K562 (cell line): Measurements from ENCODE around the gene SERPINF2. TPM values are rescaled to one million over a fixed set of nuclear protein-coding genes. Genes with fewer than 3 reads are reported as not detected.

ENCODE experiments used
- EGR1 ChIP-seq: fragments of 450-650 bp; conservative IDR thresholded peaks from 2 replicates; pipeline ENCODE4 v1.6.1; 2017; ENCODE audit warnings: mild to moderate bottlenecking
- FOSL1 ChIP-seq: fragments of 200-800 bp; sonication (Bioruptor generic); conservative IDR thresholded peaks from 2 replicates; pipeline ENCODE4 v1.6.1; 2016; ENCODE audit warnings: missing genetic modification characterization, missing compliant biosample characterization
- FOXK1 ChIP-seq: sonication (generic); formaldehyde crosslinking; IDR thresholded peaks from 2 replicates; pipeline ENCODE4 v1.8.0; 2022; ENCODE audit warnings: missing genetic modification reagents, mild to moderate bottlenecking, borderline replicate concordance
- FOXM1 ChIP-seq, 2 experiments: fragments of 450-650 bp in 1 of 2; sonication (generic) in 1 of 2; formaldehyde crosslinking in 1 of 2; IDR thresholded peaks; 2 replicates each; pipeline versions ENCODE4 v1.6.1 to v1.9.0; 2017 to 2022; ENCODE audit warnings: low read depth in 2 of 2, mild to moderate bottlenecking in 2 of 2, missing genetic modification reagents in 1 of 2, moderate library complexity in 1 of 2
- KLF16 ChIP-seq: IDR thresholded peaks from 2 replicates; pipeline ENCODE4 v1.6.1; 2016; ENCODE audit warnings: antibody characterized with exemption
- MAFG ChIP-seq: fragments of 450-650 bp; conservative IDR thresholded peaks from 2 replicates; pipeline ENCODE4 v1.6.1; 2016; ENCODE audit warnings: missing genetic modification characterization, missing compliant biosample characterization
- NCOR1 ChIP-seq: fragments of 450-650 bp; IDR thresholded peaks from 2 replicates; pipeline ENCODE4 v1.6.1; 2016; ENCODE audit warnings: mild to moderate bottlenecking, moderate library complexity
- SIN3A ChIP-seq, 2 experiments: fragments of 150-350 bp in 1 of 2; IDR thresholded peaks; 2 replicates each; pipeline ENCODE4 v1.6.1; 2011 to 2016; ENCODE audit warnings: borderline replicate concordance in 2 of 2, low read depth in 2 of 2, low read length in 2 of 2, mild to moderate bottlenecking in 2 of 2, moderate library complexity in 2 of 2; ENCODE audit not compliant: control insufficient read depth in 1 of 2
- SPI1 ChIP-seq: IDR thresholded peaks from 2 replicates; pipeline ENCODE4 v1.6.1; 2011; ENCODE audit warnings: low read depth, low read length, control low read depth, borderline replicate concordance
- TBP ChIP-seq: optimal IDR thresholded peaks from 2 replicates; pipeline ENCODE3; 2011; ENCODE audit warnings: low read depth, low read length, improper control_type of control experiment
- USF1 ChIP-seq: sonication (generic); formaldehyde crosslinking; IDR thresholded peaks from 2 replicates; pipeline ENCODE4 v1.9.0; 2022; ENCODE audit warnings: mild to moderate bottlenecking, missing genetic modification reagents
- ZBTB1 ChIP-seq: sonication (generic); formaldehyde crosslinking; IDR thresholded peaks from 2 replicates; pipeline ENCODE4 v1.8.1; 2023; ENCODE audit warnings: missing genetic modification reagents, low read depth, mild to moderate bottlenecking, borderline replicate concordance
- ZNF644 ChIP-seq: fragments of 200-800 bp; sonication (Bioruptor generic); IDR thresholded peaks from 2 replicates; pipeline ENCODE4 v1.6.1; 2016; ENCODE audit warnings: low read depth, missing genetic modification characterization, missing compliant biosample characterization
- ZNF766 ChIP-seq: fragments of 200-800 bp; sonication (Bioruptor generic); conservative IDR thresholded peaks from 2 replicates; pipeline ENCODE4 v1.6.1; 2016; ENCODE audit warnings: missing genetic modification characterization, missing compliant biosample characterization
- polyA plus RNA-seq, 8 experiments: library from polyadenylated mRNA; depleted of rRNA in 4 of 8; stranded (reverse) in 5 of 8; unstranded in 3 of 8; fragments of >200 nt; fragmentation: Nextera tagmentation in 2 of 8; fragmentation: Illumina TruSeq in 1 of 8; extraction: Ambion mirVana in 2 of 8; extraction: Trizol in 1 of 8; gene quantifications; 2 replicates each; pipeline versions ENCODE4 v1.2.1 to v1.2.3, GENCODE V29; 2011 to 2014; ENCODE audit warnings: inconsistent platforms in 1 of 8, missing spikeins in 1 of 8
- total RNA-seq, 7 experiments: library from RNA; depleted of rRNA in 6 of 7; stranded (reverse); fragments of >200 nt in 6 of 7; fragmentation: Illumina TruSeq in 2 of 7; extraction: Trizol in 2 of 7; gene quantifications; 2 replicates each; pipeline versions ENCODE4 v1.2.1 to v1.2.3, GENCODE V29; 2011 to 2021; ENCODE audit warnings: low replicate concordance in 1 of 7
- TF ChIP-seq, protein P1 (sequence below): fragments of 450-650 bp; IDR thresholded peaks from 2 replicates; pipeline ENCODE4 v1.6.1; 2016; ENCODE audit warnings: borderline replicate concordance
- TF ChIP-seq, protein P2 (sequence below): sonication (generic); formaldehyde crosslinking; IDR thresholded peaks from 2 replicates; pipeline ENCODE4 v1.8.0; 2022; ENCODE audit warnings: mild to moderate bottlenecking, missing genetic modification reagents
- TF ChIP-seq, protein P3 (sequence below): fragments of 450-650 bp; formaldehyde crosslinking; IDR thresholded peaks from 2 replicates; pipeline ENCODE4 v1.4.0; 2020; ENCODE audit warnings: mild to moderate bottlenecking, moderate library complexity
- TF ChIP-seq, protein P4 (sequence below), 3 experiments: IDR thresholded peaks in 2 of 3; conservative IDR thresholded peaks in 1 of 3; 2 replicates each; pipeline ENCODE4 v1.5.1; 2011 to 2012; ENCODE audit warnings: low read length in 3 of 3, mild to moderate bottlenecking in 3 of 3, control low read depth in 2 of 3, improper control_type of control experiment in 1 of 3, inconsistent platforms in 1 of 3, low read depth in 1 of 3, mixed read lengths in 1 of 3, moderate library complexity in 1 of 3; ENCODE audit not compliant: insufficient read depth in 2 of 3

SERPINF2 gene
- total and polyA plus RNA-seq, 9 of the 15 experiments (the other 6 are each of a cell fraction or from before 2014, with no cell fraction given) = 0.22 TPM; not detected in 8

DNA sequence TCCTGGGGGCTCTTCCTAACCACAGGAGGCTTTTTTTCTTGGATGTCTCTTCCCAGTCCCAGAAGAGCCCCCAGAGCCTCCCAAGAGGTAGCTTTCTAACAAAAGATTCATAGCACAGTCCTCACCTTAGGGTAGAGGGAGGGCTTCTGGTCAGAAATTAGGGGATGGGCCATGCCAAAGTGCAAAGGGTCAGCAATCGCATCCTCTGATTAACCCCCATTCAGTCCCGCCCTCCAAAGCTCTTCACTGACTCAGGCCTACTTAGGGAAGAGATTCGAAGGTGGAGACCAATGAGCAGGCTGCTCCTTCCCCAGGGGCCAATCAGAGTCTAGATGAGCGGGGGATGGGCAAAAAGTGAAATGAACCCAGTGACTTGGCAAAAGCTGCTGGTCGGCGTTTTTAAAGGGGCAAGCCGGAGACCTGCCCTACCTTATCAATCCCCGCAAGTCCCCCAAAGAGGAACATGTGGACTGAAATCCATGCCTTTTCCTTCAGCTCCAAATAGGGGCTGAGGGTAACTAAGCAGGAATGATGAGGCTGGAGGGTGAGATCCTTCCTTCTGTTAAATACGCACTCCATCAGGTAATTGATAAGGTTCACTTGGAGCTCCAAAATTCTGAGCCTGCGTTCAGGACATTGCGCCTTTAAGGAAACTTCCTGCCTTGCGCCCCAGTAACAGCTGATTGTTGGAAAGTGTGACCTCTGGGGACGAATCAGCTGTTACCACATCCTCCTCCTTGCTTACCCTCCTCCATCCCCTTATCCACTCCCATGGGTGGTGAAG is 25.6 kb upstream of the SERPINF2 start (continued):
- TF ChIP-seq FOXM1 (IDR thresholded peaks at IDR 0.05; ENCODE audit: low read depth) (peak; percentile 90), FOXM1 (CRISPR knock-in tag; IDR thresholded peaks at IDR 0.05; ENCODE audit: low read depth) (no peak), ZBTB1 (CRISPR knock-in tag) (no peak), FOSL1 (peak; percentile 77), NCOR1 (peak; percentile 52), USF1 (CRISPR knock-in tag) (peak; percentile 72), SIN3A (IDR thresholded peaks at IDR 0.05; ENCODE audit: borderline replicate concordance in 2 of 2, control insufficient read depth in 1 of 2, low read depth in 2 of 2, low read length in 2 of 2) (peak; percentile 65 to 93; a peak in 3 of 4 replicates), EGR1 (no peak), SPI1 (no peak), KLF16 (peak; percentile 48; the same call in 1 of the 2 replicates), MAFG (peak; percentile 92), FOXK1 (CRISPR knock-in tag) (no peak), TBP (peak; percentile 25), ZNF644 (tag) (no peak), ZNF766 (CRISPR knock-in tag) (0 out of 2 replicates have a peak, but pooled peaks have one; percentile 79)
- TF ChIP-seq, protein P1, sequence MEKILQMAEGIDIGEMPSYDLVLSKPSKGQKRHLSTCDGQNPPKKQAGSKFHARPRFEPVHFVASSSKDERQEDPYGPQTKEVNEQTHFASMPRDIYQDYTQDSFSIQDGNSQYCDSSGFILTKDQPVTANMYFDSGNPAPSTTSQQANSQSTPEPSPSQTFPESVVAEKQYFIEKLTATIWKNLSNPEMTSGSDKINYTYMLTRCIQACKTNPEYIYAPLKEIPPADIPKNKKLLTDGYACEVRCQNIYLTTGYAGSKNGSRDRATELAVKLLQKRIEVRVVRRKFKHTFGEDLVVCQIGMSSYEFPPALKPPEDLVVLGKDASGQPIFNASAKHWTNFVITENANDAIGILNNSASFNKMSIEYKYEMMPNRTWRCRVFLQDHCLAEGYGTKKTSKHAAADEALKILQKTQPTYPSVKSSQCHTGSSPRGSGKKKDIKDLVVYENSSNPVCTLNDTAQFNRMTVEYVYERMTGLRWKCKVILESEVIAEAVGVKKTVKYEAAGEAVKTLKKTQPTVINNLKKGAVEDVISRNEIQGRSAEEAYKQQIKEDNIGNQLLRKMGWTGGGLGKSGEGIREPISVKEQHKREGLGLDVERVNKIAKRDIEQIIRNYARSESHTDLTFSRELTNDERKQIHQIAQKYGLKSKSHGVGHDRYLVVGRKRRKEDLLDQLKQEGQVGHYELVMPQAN = peak; percentile 77
- TF ChIP-seq, protein P2, sequence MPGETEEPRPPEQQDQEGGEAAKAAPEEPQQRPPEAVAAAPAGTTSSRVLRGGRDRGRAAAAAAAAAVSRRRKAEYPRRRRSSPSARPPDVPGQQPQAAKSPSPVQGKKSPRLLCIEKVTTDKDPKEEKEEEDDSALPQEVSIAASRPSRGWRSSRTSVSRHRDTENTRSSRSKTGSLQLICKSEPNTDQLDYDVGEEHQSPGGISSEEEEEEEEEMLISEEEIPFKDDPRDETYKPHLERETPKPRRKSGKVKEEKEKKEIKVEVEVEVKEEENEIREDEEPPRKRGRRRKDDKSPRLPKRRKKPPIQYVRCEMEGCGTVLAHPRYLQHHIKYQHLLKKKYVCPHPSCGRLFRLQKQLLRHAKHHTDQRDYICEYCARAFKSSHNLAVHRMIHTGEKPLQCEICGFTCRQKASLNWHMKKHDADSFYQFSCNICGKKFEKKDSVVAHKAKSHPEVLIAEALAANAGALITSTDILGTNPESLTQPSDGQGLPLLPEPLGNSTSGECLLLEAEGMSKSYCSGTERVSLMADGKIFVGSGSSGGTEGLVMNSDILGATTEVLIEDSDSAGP (CRISPR knock-in tag) = peak; percentile 98
- TF ChIP-seq, protein P3, sequence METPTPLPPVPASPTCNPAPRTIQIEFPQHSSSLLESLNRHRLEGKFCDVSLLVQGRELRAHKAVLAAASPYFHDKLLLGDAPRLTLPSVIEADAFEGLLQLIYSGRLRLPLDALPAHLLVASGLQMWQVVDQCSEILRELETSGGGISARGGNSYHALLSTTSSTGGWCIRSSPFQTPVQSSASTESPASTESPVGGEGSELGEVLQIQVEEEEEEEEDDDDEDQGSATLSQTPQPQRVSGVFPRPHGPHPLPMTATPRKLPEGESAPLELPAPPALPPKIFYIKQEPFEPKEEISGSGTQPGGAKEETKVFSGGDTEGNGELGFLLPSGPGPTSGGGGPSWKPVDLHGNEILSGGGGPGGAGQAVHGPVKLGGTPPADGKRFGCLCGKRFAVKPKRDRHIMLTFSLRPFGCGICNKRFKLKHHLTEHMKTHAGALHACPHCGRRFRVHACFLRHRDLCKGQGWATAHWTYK = no peak
- TF ChIP-seq, protein P4, sequence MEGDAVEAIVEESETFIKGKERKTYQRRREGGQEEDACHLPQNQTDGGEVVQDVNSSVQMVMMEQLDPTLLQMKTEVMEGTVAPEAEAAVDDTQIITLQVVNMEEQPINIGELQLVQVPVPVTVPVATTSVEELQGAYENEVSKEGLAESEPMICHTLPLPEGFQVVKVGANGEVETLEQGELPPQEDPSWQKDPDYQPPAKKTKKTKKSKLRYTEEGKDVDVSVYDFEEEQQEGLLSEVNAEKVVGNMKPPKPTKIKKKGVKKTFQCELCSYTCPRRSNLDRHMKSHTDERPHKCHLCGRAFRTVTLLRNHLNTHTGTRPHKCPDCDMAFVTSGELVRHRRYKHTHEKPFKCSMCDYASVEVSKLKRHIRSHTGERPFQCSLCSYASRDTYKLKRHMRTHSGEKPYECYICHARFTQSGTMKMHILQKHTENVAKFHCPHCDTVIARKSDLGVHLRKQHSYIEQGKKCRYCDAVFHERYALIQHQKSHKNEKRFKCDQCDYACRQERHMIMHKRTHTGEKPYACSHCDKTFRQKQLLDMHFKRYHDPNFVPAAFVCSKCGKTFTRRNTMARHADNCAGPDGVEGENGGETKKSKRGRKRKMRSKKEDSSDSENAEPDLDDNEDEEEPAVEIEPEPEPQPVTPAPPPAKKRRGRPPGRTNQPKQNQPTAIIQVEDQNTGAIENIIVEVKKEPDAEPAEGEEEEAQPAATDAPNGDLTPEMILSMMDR (IDR thresholded peaks at IDR 0.05 in 2 of 3, conservative IDR thresholded peaks at IDR 0.05 in 1 of 3; ENCODE audit: insufficient read depth in 2 of 3, low read depth in 1 of 3, low read length in 3 of 3) = peak in 1 of 3 experiments; percentile 15; a peak in 1 of 6 replicates
